WTC11 (cell line): ENCODE results near the gene CIC.

Experiments used
- ATF1 ChIP-seq: sonication (generic); formaldehyde crosslinking; IDR thresholded peaks from 2 replicates; pipeline ENCODE4 v1.8.1; 2023; ENCODE audit warnings: mild to moderate bottlenecking, moderate library complexity, missing genetic modification reagents
- E2F5 ChIP-seq: sonication (generic); formaldehyde crosslinking; IDR thresholded peaks from 2 replicates; pipeline ENCODE4 v1.8.1; 2022; ENCODE audit warnings: mild to moderate bottlenecking, moderate library complexity, missing genetic modification reagents
- SMAD3 ChIP-seq: sonication (generic); formaldehyde crosslinking; IDR thresholded peaks from 2 replicates; pipeline ENCODE4 v1.8.0; 2022; ENCODE audit warnings: missing genetic modification reagents, mild to moderate bottlenecking, borderline replicate concordance

DNA sequence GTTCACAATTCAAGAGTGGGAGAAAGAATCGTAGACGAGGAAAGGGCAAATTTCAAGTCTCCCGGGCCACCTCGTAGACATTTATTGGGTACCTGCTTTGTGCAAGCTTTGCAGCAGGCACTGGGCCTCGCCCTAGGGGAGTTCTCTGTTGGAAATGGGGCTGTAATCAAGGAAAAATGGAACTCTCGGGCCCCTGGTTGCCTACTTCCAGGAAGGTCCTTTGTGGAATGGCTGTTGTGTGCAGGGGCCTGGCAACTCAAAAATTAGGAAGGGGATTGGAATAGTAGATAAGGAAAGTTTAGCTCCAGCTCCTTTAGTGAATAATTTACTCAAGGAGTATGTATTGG lies 48.3 kb upstream of the CIC start:
- TF ChIP-seq E2F5 (CRISPR knock-in tag) = no peak
- no peak for TF ChIP-seq SMAD3
- TF ChIP-seq ATF1 (CRISPR knock-in tag) = no peak
